K562 (cell line): ENCODE measurements around the gene CDCA3. TPM values are rescaled to one million over a fixed set of nuclear protein-coding genes. Genes with fewer than 3 reads are reported as not detected.

Experiments
- CC2D1A ChIP-seq: fragments of 450-650 bp; IDR thresholded peaks from 2 replicates; pipeline ENCODE4 v1.6.1; 2017; ENCODE audit warnings: mild to moderate bottlenecking
- CREM ChIP-seq: IDR thresholded peaks from 2 replicates; pipeline ENCODE4 v1.6.1; 2014; ENCODE audit warnings: antibody characterized with exemption, low read depth
- ETS2 ChIP-seq: IDR thresholded peaks from 2 replicates; pipeline ENCODE4 v1.6.1; 2016; ENCODE audit warnings: borderline replicate concordance, missing genetic modification characterization, mild to moderate bottlenecking, moderate library complexity, missing compliant biosample characterization; ENCODE audit not compliant: poor library complexity, severe bottlenecking
- FUS ChIP-seq: fragments of 200-400 bp; formaldehyde crosslinking; optimal IDR thresholded peaks from 2 replicates; pipeline ENCODE3; 2017; ENCODE audit warnings: low read depth, low read length
- ID3 ChIP-seq, 2 experiments: fragments of 250-450 bp in 1 of 2; fragments of 450-650 bp in 1 of 2; sonication (Bioruptor Pico) in 1 of 2; IDR thresholded peaks; 2 replicates each; pipeline versions ENCODE4 v1.6.1 to v1.8.0; 2016 to 2021; ENCODE audit warnings: mild to moderate bottlenecking in 2 of 2, moderate library complexity in 2 of 2, missing compliant biosample characterization in 1 of 2, missing genetic modification characterization in 1 of 2
- L3MBTL2 ChIP-seq: fragments of 450-650 bp; IDR thresholded peaks from 2 replicates; pipeline ENCODE4 v1.6.1; 2016; ENCODE audit warnings: mild to moderate bottlenecking, moderate library complexity
- MGA ChIP-seq: fragments of 450-650 bp; IDR thresholded peaks from 2 replicates; pipeline ENCODE4 v1.6.1; 2016; ENCODE audit warnings: mild to moderate bottlenecking, moderate library complexity
- NFYB ChIP-seq: IDR thresholded peaks from 2 replicates; pipeline ENCODE4 v1.6.1; 2011; ENCODE audit warnings: mild to moderate bottlenecking, moderate library complexity; ENCODE audit not compliant: insufficient read length; ENCODE audit errors: extremely low read depth
- RBBP5 ChIP-seq: fragments of 200-600 bp; sonication (generic); IDR thresholded peaks from 2 replicates; pipeline ENCODE4 v1.6.1; 2012; ENCODE audit warnings: borderline replicate concordance, mild to moderate bottlenecking, low read length, control low read depth, inconsistent platforms; ENCODE audit not compliant: insufficient read depth, poor library complexity, severe bottlenecking
- SIN3B ChIP-seq: fragments of 450-650 bp; IDR thresholded peaks from 2 replicates; pipeline ENCODE4 v1.6.1; 2017; ENCODE audit warnings: low read depth, mild to moderate bottlenecking, moderate library complexity
- SMAD2 ChIP-seq: fragments of 150-350 bp; IDR thresholded peaks from 2 replicates; pipeline ENCODE4 v1.6.1; 2014; ENCODE audit warnings: low read depth, mild to moderate bottlenecking, low read length
- SMARCB1 ChIP-seq: IDR thresholded peaks from 2 replicates; pipeline ENCODE4 v1.6.1; 2011; ENCODE audit warnings: improper control_type of control experiment, low read depth; ENCODE audit not compliant: insufficient read length
- polyA plus RNA-seq, 8 experiments: library from polyadenylated mRNA; depleted of rRNA in 4 of 8; stranded (reverse) in 5 of 8; unstranded in 3 of 8; fragments of >200 nt; fragmentation: Nextera tagmentation in 2 of 8; fragmentation: Illumina TruSeq in 1 of 8; extraction: Ambion mirVana in 2 of 8; extraction: Trizol in 1 of 8; gene quantifications; 2 replicates each; pipeline versions ENCODE4 v1.2.1 to v1.2.3, GENCODE V29; 2011 to 2014; ENCODE audit warnings: inconsistent platforms in 1 of 8, missing spikeins in 1 of 8
- total RNA-seq, 7 experiments: library from RNA; depleted of rRNA in 6 of 7; stranded (reverse); fragments of >200 nt in 6 of 7; fragmentation: Illumina TruSeq in 2 of 7; extraction: Trizol in 2 of 7; gene quantifications; 2 replicates each; pipeline versions ENCODE4 v1.2.1 to v1.2.3, GENCODE V29; 2011 to 2021; ENCODE audit warnings: low replicate concordance in 1 of 7
- TF ChIP-seq, protein P1 (sequence below): fragments of 450-650 bp; formaldehyde crosslinking; conservative IDR thresholded peaks from 2 replicates; pipeline ENCODE4 v1.4.0; 2022; ENCODE audit warnings: mild to moderate bottlenecking, missing genetic modification characterization

Gene CDCA3
- total and polyA plus RNA-seq, 9 of the 15 experiments (the other 6 are each of a cell fraction or from before 2014, with no cell fraction given) = 24.2 to 80.8 (median 55.1) TPM

GRCh38 chr12:6867413-6868210, 16.5 kb upstream of the CDCA3 start, which contains the start of gene TPI1 (continued):
- TF ChIP-seq SIN3B (no peak), SMAD2 (no peak), ETS2 (tag) (no peak), L3MBTL2 (peak; percentile 83), MGA (peak; percentile 50; the same call in 1 of the 2 replicates), FUS (peak; percentile 97), RBBP5 (peak; percentile 60), SMARCB1 (no peak), NFYB (no peak), CC2D1A (no peak), ID3 (CRISPR knock-in tag; IDR thresholded peaks at IDR 0.05) (no peak), ID3 (tag; IDR thresholded peaks at IDR 0.05) (no peak), CREM (peak; percentile 42; the same call in 1 of the 2 replicates)
- TF ChIP-seq, protein P1, sequence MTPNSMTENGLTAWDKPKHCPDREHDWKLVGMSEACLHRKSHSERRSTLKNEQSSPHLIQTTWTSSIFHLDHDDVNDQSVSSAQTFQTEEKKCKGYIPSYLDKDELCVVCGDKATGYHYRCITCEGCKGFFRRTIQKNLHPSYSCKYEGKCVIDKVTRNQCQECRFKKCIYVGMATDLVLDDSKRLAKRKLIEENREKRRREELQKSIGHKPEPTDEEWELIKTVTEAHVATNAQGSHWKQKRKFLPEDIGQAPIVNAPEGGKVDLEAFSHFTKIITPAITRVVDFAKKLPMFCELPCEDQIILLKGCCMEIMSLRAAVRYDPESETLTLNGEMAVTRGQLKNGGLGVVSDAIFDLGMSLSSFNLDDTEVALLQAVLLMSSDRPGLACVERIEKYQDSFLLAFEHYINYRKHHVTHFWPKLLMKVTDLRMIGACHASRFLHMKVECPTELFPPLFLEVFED = no peak
